HEK293T (cell line): ENCODE results near the gene PPP6R3.

Experiments used
- ARNT ChIP-seq: fragments of 450-650 bp; IDR thresholded peaks from 2 replicates; pipeline ENCODE4 v1.6.1; 2017; ENCODE audit warnings: mild to moderate bottlenecking
- BHLHE40 ChIP-seq: fragments of 450-650 bp; IDR thresholded peaks from 2 replicates; pipeline ENCODE4 v1.6.1; 2016; ENCODE audit warnings: mild to moderate bottlenecking, moderate library complexity, borderline replicate concordance
- FOXA1 ChIP-seq: fragments of 450-650 bp; IDR thresholded peaks from 2 replicates; pipeline ENCODE4 v1.6.1; 2016; ENCODE audit warnings: mild to moderate bottlenecking
- FOXK2 ChIP-seq: fragments of 450-650 bp; IDR thresholded peaks from 2 replicates; pipeline ENCODE4 v1.6.1; 2016; ENCODE audit warnings: mild to moderate bottlenecking
- FOXM1 ChIP-seq: fragments of 450-650 bp; IDR thresholded peaks from 2 replicates; pipeline ENCODE4 v1.6.1; 2017; ENCODE audit warnings: mild to moderate bottlenecking, borderline replicate concordance
- HDGF ChIP-seq: fragments of 450-650 bp; IDR thresholded peaks from 2 replicates; pipeline ENCODE4 v1.6.1; 2017; ENCODE audit warnings: antibody characterized with exemption, borderline replicate concordance
- NFRKB ChIP-seq: fragments of 450-650 bp; IDR thresholded peaks from 2 replicates; pipeline ENCODE4 v1.6.1; 2016; ENCODE audit warnings: mild to moderate bottlenecking, moderate library complexity
- SUZ12 ChIP-seq: fragments of 450-650 bp; IDR thresholded peaks from 2 replicates; pipeline ENCODE4 v1.6.1; 2016; ENCODE audit warnings: mild to moderate bottlenecking
- ZNF384 ChIP-seq: fragments of 450-650 bp; IDR thresholded peaks from 2 replicates; pipeline ENCODE4 v1.6.1; 2016

GRCh38 chr11:68621826-68622225 lies 161.3 kb downstream of the PPP6R3 start:
- no peak for TF ChIP-seq FOXK2
- TF ChIP-seq SUZ12: no peak
- TF ChIP-seq HDGF: no peak
- no peak for TF ChIP-seq NFRKB
- no peak for TF ChIP-seq ARNT
- no peak for TF ChIP-seq BHLHE40
- TF ChIP-seq FOXM1: no peak
- no peak for TF ChIP-seq ZNF384
- no peak for TF ChIP-seq FOXA1
